SK-N-SH treated with all-trans-retinoic acid at 6 μM for 48 hours (cell line): ENCODE measurements around the gene ADAMTS17.

Source experiments
- ATAC-seq: fragments of 200-7000 bp; cut with Tn5 transposase; 3 replicates; pipeline ENCODE4 v1.9.1; 2020; ENCODE audit warnings: mild to moderate bottlenecking, moderate library complexity
- ARNTL ChIP-seq: fragments of 450-650 bp; formaldehyde crosslinking; IDR thresholded peaks from 2 replicates; pipeline ENCODE4 v1.5.0; 2020; ENCODE audit warnings: low read depth, mild to moderate bottlenecking, moderate library complexity, borderline replicate concordance
- BACH2 ChIP-seq: fragments of 250-450 bp; sonication (Bioruptor Pico); IDR thresholded peaks from 2 replicates; pipeline ENCODE4 v1.9.0; 2021; ENCODE audit warnings: mild to moderate bottlenecking, borderline replicate concordance
- CREB5 ChIP-seq: fragments of 250-450 bp; sonication (Bioruptor Pico); IDR thresholded peaks from 2 replicates; pipeline ENCODE4 v1.5.1; 2020; ENCODE audit warnings: low read depth, mild to moderate bottlenecking, moderate library complexity
- ESRRG ChIP-seq: fragments of 250-450 bp; sonication (Bioruptor Pico); IDR thresholded peaks from 2 replicates; pipeline ENCODE4 v1.6.1; 2021; ENCODE audit warnings: mild to moderate bottlenecking
- GLIS3 ChIP-seq: fragments of 250-450 bp; sonication (Bioruptor Pico); IDR thresholded peaks from 2 replicates; pipeline ENCODE4 v1.5.0; 2020; ENCODE audit warnings: mild to moderate bottlenecking, moderate library complexity
- ISL1 ChIP-seq: fragments of 250-450 bp; sonication (Bioruptor Pico); IDR thresholded peaks from 2 replicates; pipeline ENCODE4 v2.1.2; 2022; ENCODE audit warnings: mild to moderate bottlenecking, moderate library complexity
- OSR1 ChIP-seq: fragments of 250-450 bp; sonication (Bioruptor Pico); IDR thresholded peaks from 2 replicates; pipeline ENCODE4 v1.8.0; 2022; ENCODE audit warnings: moderate library complexity, mild to moderate bottlenecking, inconsistent platforms
- PATZ1 ChIP-seq: fragments of 250-450 bp; sonication (Bioruptor Pico); IDR thresholded peaks from 2 replicates; pipeline ENCODE4 v1.8.0; 2020; ENCODE audit warnings: mild to moderate bottlenecking, moderate library complexity, borderline replicate concordance
- PPARA ChIP-seq: fragments of 250-450 bp; sonication (Bioruptor Pico); IDR thresholded peaks from 2 replicates; pipeline ENCODE4 v1.5.0; 2020; ENCODE audit warnings: mild to moderate bottlenecking, borderline replicate concordance
- RARB ChIP-seq: fragments of 250-450 bp; sonication (Bioruptor Pico); IDR thresholded peaks from 2 replicates; pipeline ENCODE4 v1.8.0; 2021; ENCODE audit warnings: mild to moderate bottlenecking, moderate library complexity
- SNAI2 ChIP-seq: fragments of 250-450 bp; sonication (Bioruptor Pico); IDR thresholded peaks from 2 replicates; pipeline ENCODE4 v1.5.0; 2020; ENCODE audit warnings: mild to moderate bottlenecking, moderate library complexity
- TCF4 ChIP-seq: fragments of 250-450 bp; sonication (Bioruptor Pico); IDR thresholded peaks from 2 replicates; pipeline ENCODE4 v1.8.0; 2021; ENCODE audit warnings: mild to moderate bottlenecking, moderate library complexity, borderline replicate concordance
- TOX ChIP-seq: fragments of 250-450 bp; sonication (Bioruptor Pico); IDR thresholded peaks from 2 replicates; pipeline ENCODE4 v1.8.0; 2021; ENCODE audit warnings: mild to moderate bottlenecking, moderate library complexity, borderline replicate concordance
- ZC3H10 ChIP-seq: fragments of 250-450 bp; sonication (Bioruptor Pico); IDR thresholded peaks from 2 replicates; pipeline ENCODE4 v1.5.1; 2021; ENCODE audit warnings: mild to moderate bottlenecking, moderate library complexity
- ZFP3 ChIP-seq: fragments of 250-450 bp; sonication (Bioruptor Pico); IDR thresholded peaks from 2 replicates; pipeline ENCODE4 v1.5.0; 2020; ENCODE audit warnings: mild to moderate bottlenecking, moderate library complexity
- ZFP30 ChIP-seq: fragments of 450-650 bp; formaldehyde crosslinking; IDR thresholded peaks from 2 replicates; pipeline ENCODE4 v1.5.0; 2022; ENCODE audit warnings: mild to moderate bottlenecking, moderate library complexity
- ZNF565 ChIP-seq: fragments of 450-650 bp; formaldehyde crosslinking; conservative IDR thresholded peaks from 2 replicates; pipeline ENCODE4 v1.5.0; 2020; ENCODE audit warnings: low read depth, mild to moderate bottlenecking, moderate library complexity
- ZNF70 ChIP-seq: fragments of 450-650 bp; formaldehyde crosslinking; IDR thresholded peaks from 2 replicates; pipeline ENCODE4 v1.5.0; 2020; ENCODE audit warnings: mild to moderate bottlenecking, moderate library complexity
- ZNF8 ChIP-seq: fragments of 450-650 bp; formaldehyde crosslinking; IDR thresholded peaks from 2 replicates; pipeline ENCODE4 v1.5.0; 2020; ENCODE audit warnings: mild to moderate bottlenecking, moderate library complexity
- TF ChIP-seq, protein P1 (sequence below): fragments of 250-450 bp; sonication (Bioruptor Pico); IDR thresholded peaks from 2 replicates; pipeline ENCODE4 v1.8.0; 2021; ENCODE audit warnings: low read depth, mild to moderate bottlenecking, moderate library complexity, borderline replicate concordance
- TF ChIP-seq, protein P2 (sequence below): fragments of 250-450 bp; sonication (Bioruptor Pico); IDR thresholded peaks from 2 replicates; pipeline ENCODE4 v1.5.0; 2020; ENCODE audit warnings: mild to moderate bottlenecking, moderate library complexity
- TF ChIP-seq, protein P3 (sequence below): fragments of 250-450 bp; sonication (Bioruptor Pico); IDR thresholded peaks from 2 replicates; pipeline ENCODE4 v1.5.1; 2021; ENCODE audit warnings: mild to moderate bottlenecking, moderate library complexity

ADAMTS17 gene

GRCh38 chr15:100150906-100151305 is 190.9 kb downstream of the ADAMTS17 start (continued):
- TF ChIP-seq, protein P1, sequence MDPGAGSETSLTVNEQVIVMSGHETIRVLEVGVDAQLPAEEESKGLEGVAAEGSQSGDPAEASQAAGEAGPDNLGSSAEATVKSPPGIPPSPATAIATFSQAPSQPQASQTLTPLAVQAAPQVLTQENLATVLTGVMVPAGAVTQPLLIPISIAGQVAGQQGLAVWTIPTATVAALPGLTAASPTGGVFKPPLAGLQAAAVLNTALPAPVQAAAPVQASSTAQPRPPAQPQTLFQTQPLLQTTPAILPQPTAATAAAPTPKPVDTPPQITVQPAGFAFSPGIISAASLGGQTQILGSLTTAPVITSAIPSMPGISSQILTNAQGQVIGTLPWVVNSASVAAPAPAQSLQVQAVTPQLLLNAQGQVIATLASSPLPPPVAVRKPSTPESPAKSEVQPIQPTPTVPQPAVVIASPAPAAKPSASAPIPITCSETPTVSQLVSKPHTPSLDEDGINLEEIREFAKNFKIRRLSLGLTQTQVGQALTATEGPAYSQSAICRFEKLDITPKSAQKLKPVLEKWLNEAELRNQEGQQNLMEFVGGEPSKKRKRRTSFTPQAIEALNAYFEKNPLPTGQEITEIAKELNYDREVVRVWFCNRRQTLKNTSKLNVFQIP (CRISPR knock-in tag) = no peak
- no peak for TF ChIP-seq ZFP3 (CRISPR knock-in tag)

DNA sequence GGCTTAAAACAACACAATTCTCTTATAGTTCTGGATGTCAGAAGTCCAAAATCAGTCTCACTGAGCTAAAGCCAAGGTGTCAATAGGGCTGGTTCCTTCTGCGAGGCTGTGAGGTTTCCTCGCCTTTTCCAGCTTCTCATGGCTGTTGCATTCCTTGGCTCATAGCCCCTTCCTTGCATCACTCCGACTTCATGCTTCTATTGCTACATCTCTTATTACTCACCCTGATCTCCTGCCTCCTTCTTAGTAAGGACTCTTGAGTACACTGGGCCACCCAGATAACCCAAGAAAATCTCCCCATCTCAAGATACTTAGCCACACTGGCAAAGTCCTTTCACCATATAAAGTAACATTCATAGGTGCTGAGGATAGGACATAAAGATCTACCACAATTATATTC is 193.9 kb downstream of the ADAMTS17 start:
- no peak for ATAC-seq
- TF ChIP-seq OSR1 (CRISPR knock-in tag) (no peak), ZFP3 (CRISPR knock-in tag) (no peak), ZNF8 (CRISPR knock-in tag) (no peak), ZFP30 (CRISPR knock-in tag) (no peak), ARNTL (CRISPR knock-in tag) (no peak), ESRRG (CRISPR knock-in tag) (no peak), PPARA (CRISPR knock-in tag) (no peak), TOX (CRISPR knock-in tag) (no peak), GLIS3 (no peak), TCF4 (no peak), SNAI2 (CRISPR knock-in tag) (no peak), CREB5 (CRISPR knock-in tag) (no peak), RARB (CRISPR knock-in tag) (no peak), ZNF565 (CRISPR knock-in tag) (no peak), ZNF70 (CRISPR knock-in tag) (no peak), PATZ1 (CRISPR knock-in tag) (no peak)
- TF ChIP-seq, protein P2, sequence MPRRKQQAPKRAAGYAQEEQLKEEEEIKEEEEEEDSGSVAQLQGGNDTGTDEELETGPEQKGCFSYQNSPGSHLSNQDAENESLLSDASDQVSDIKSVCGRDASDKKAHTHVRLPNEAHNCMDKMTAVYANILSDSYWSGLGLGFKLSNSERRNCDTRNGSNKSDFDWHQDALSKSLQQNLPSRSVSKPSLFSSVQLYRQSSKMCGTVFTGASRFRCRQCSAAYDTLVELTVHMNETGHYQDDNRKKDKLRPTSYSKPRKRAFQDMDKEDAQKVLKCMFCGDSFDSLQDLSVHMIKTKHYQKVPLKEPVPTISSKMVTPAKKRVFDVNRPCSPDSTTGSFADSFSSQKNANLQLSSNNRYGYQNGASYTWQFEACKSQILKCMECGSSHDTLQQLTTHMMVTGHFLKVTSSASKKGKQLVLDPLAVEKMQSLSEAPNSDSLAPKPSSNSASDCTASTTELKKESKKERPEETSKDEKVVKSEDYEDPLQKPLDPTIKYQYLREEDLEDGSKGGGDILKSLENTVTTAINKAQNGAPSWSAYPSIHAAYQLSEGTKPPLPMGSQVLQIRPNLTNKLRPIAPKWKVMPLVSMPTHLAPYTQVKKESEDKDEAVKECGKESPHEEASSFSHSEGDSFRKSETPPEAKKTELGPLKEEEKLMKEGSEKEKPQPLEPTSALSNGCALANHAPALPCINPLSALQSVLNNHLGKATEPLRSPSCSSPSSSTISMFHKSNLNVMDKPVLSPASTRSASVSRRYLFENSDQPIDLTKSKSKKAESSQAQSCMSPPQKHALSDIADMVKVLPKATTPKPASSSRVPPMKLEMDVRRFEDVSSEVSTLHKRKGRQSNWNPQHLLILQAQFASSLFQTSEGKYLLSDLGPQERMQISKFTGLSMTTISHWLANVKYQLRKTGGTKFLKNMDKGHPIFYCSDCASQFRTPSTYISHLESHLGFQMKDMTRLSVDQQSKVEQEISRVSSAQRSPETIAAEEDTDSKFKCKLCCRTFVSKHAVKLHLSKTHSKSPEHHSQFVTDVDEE = no peak
- TF ChIP-seq, protein P3, sequence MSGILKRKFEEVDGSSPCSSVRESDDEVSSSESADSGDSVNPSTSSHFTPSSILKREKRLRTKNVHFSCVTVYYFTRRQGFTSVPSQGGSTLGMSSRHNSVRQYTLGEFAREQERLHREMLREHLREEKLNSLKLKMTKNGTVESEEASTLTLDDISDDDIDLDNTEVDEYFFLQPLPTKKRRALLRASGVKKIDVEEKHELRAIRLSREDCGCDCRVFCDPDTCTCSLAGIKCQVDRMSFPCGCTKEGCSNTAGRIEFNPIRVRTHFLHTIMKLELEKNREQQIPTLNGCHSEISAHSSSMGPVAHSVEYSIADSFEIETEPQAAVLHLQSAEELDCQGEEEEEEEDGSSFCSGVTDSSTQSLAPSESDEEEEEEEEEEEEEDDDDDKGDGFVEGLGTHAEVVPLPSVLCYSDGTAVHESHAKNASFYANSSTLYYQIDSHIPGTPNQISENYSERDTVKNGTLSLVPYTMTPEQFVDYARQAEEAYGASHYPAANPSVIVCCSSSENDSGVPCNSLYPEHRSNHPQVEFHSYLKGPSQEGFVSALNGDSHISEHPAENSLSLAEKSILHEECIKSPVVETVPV (CRISPR knock-in tag) = no peak
- TF ChIP-seq, protein P1 (CRISPR knock-in tag) = no peak

DNA sequence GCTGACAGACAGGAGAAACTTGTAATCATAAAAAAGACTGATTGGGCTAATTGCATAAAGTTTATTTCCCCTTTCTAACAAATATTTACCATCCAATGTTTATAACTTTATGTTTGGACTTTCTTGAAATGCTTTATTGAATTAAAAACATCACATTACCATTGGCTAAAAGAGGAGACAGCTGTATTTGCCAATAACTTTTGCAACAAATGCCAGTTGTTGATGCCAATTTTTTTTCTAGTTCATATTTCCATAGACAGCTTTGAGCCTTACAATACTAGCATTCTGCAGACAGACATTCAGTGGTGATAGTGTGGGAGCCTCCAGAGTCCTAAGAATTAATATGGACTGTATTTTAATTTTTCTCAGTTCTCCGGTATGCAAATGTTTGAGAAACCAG is 198.4 kb downstream of the ADAMTS17 start:
- TF ChIP-seq ZNF565 (CRISPR knock-in tag) (no peak), TOX (CRISPR knock-in tag) (no peak), ZC3H10 (no peak), ISL1 (CRISPR knock-in tag) (no peak), ZFP3 (CRISPR knock-in tag) (no peak), BACH2 (no peak), OSR1 (CRISPR knock-in tag) (no peak)
- TF ChIP-seq, protein P3 (CRISPR knock-in tag) = no peak
- no peak for ATAC-seq
